Psoas muscle (tissue), 8 donors: ENCODE measurements around the gene PTCRA. TPM values are rescaled to one million over a fixed set of nuclear protein-coding genes. Genes with fewer than 3 reads are reported as not detected.

ENCODE experiments used
- ATAC-seq, 4 donors: fragments of 200-7000 bp; cut with Tn5 transposase; one replicate each; pipeline ENCODE4 v1.9.1; 2020; ENCODE audit warnings: moderate library complexity in 3 of 4, mild to moderate bottlenecking in 2 of 4
- DNase-seq, 2 donors: peaks; one replicate each; pipeline ENCODE4 v3.0.0-alpha.2; 2020
- H3K27ac ChIP-seq: fragments of 200-600 bp; one replicate; pipeline ENCODE4 v1.8.0; 2022
- H3K27me3 ChIP-seq, 3 donors: fragments of 200-600 bp in 1 of 3; one replicate each; pipeline versions ENCODE4 v1.6.1 to v1.8.0; 2013 to 2022; ENCODE audit warnings: low read length in 2 of 3, mild to moderate bottlenecking in 2 of 3, moderate library complexity in 1 of 3; ENCODE audit not compliant: insufficient read depth in 3 of 3
- H3K36me3 ChIP-seq, 2 donors: fragments of 200-600 bp in 1 of 2; one replicate each; pipeline versions ENCODE4 v1.6.1 to v1.8.0; 2013 to 2022; ENCODE audit warnings: low read depth in 1 of 2, mild to moderate bottlenecking in 1 of 2, moderate library complexity in 1 of 2; ENCODE audit not compliant: insufficient read depth in 1 of 2
- H3K4me1 ChIP-seq: fragments of 200-600 bp; one replicate; pipeline ENCODE4 v1.8.0; 2022
- H3K4me3 ChIP-seq: fragments of 200-600 bp; one replicate; pipeline ENCODE4 v1.8.0; 2022; ENCODE audit warnings: mild to moderate bottlenecking
- H3K9me3 ChIP-seq: fragments of 200-600 bp; one replicate; pipeline ENCODE4 v1.8.0; 2022
- CTCF ChIP-seq: fragments of 200-600 bp; IDR thresholded peaks from one replicate; pipeline ENCODE4 v1.8.0; 2022; ENCODE audit warnings: antibody characterized with exemption
- WGBS, 3 donors: extraction: QIAGEN DNeasy Blood & Tissue Kit; methylation state at CpG; one replicate each; pipeline versions ENCODE4 v1.1.6 to v1.1.7; 2013; 5-methylcytosine and 5-hydroxymethylcytosine counted together
- intact Hi-C, 2 donors: fragments of 100-400 bp; cut with DNase I; formaldehyde crosslinking; loops; one replicate each; pipeline versions ENCODE4 v1.11.0 to v1.14.2; 2022
- polyA plus RNA-seq, 3 donors: library from polyadenylated mRNA; stranded (reverse); fragments of 200-250 nt; gene quantifications; one replicate each; pipeline ENCODE4 v1.2.3, GENCODE V29; 2013
- total RNA-seq, 4 donors: library from RNA; stranded (reverse); fragmentation: NEBNext Ultra II Directional in 2 of 4; extraction: Animal tissue kit (Norgen Biotek cat#: 25700) in 2 of 4; gene quantifications; one replicate each; pipeline versions ENCODE4 v1.2.1 to v1.2.4, GENCODE V29; 2021 to 2023
- donor health status: healthy with polysubstance abuse.
- donor health status: DM: no; HTN: no; CAD: no; lungs with moderate emphysema.
- donor health status: Bipolar disorder and iron deficiency.
- donor health status: healthy.
- donor health status: DM: yes; HTN: yes; CAD: no.
- donor health status: DM: no; HTN: no; CAD: no.
- donor health status: DM: no; HTN: no; CAD: no.
- donor health status: DM: yes; HTN: yes; CAD: no.

Gene PTCRA
- total and polyA plus RNA-seq, 7 donors, result 0.09 TPM; not detected in 6

GRCh38 chr6:42904467-42904866, 11.4 kb upstream of the PTCRA start:
- intact Hi-C loops, result loop anchor here (5.0 to 10.0 kb wide), 2 partner anchors 238 to 430 kb away; no protein-coding TSS in a partner anchor
- no peak for ATAC-seq
- H3K27ac ChIP-seq, result no peak overlapping the region
- WGBS, 3 donors, result 87 to 92% (median 91%) methylated on average over 10 of the region's 10 CpGs
- TF ChIP-seq CTCF, result no peak
- no peak for DNase-seq
- H3K9me3 ChIP-seq, result no peaks in the 10 kb centered on the region
- H3K36me3 ChIP-seq, result no peaks in the 10 kb centered on the region
- H3K4me1 ChIP-seq, result no peaks in the 10 kb centered on the region
- H3K27me3 ChIP-seq, result no peaks in the 10 kb centered on the region
- H3K4me3 ChIP-seq, result no peak overlapping the region

- no peak for TF ChIP-seq CTCF
- H3K9me3 ChIP-seq, result no peaks in the 10 kb centered on the region
- H3K36me3 ChIP-seq, result no peaks in the 10 kb centered on the region
- intact Hi-C loops, result loop anchor here in 1 of 2 donors (5.0 to 10.0 kb wide), 2 partner anchors 65 to 427 kb away; no protein-coding TSS in a partner anchor
- DNase-seq, result no peak
- 18 to 49% (median 20%) methylated on average over 5 of the region's 5 CpGs for WGBS, 3 donors
- H3K27ac ChIP-seq, result no peak overlapping the region
- H3K27me3 ChIP-seq, result peaks cover 0 to 15% (median 0%) of the 10 kb centered on the region in 3 donors
- H3K4me1 ChIP-seq, result peaks cover 4% of the 10 kb centered on the region
- H3K4me3 ChIP-seq, result no peak overlapping the region
- ATAC-seq, result no peak
Measured at GRCh38 chr6:42907336-42907735, 8.5 kb upstream of the PTCRA start.

GRCh38 chr6:42909835-42910234, 6.0 kb upstream of the PTCRA start:
- Histone ChIP-seq H3K36me3 (no peaks in the 10 kb centered on the region), H3K4me3 (no peak overlapping the region), H3K9me3 (no peaks in the 10 kb centered on the region), H3K4me1 (peaks cover 4% of the 10 kb centered on the region), H3K27ac (no peak overlapping the region), H3K27me3 (peaks cover 0 to 32% (median 0%) of the 10 kb centered on the region in 3 donors)
- no peak for DNase-seq
- no peak for TF ChIP-seq CTCF
- intact Hi-C loops, result loop anchor here in 1 of 2 donors (5.0 to 10.0 kb wide), 2 partner anchors 62 to 425 kb away; no protein-coding TSS in a partner anchor
- 83 to 88% (median 86%) methylated on average over 10 of the region's 10 CpGs for WGBS, 3 donors
- no peak for ATAC-seq

GRCh38 chr6:42911171-42912021, 4.5 kb upstream of the PTCRA start:
- Histone ChIP-seq H3K9me3 (no peaks in the 10 kb centered on the region), H3K36me3 (no peaks in the 10 kb centered on the region), H3K27me3 (peaks cover 0 to 32% (median 0%) of the 10 kb centered on the region in 3 donors), H3K27ac (no peak overlapping the region), H3K4me3 (peak overlapping the region; percentile 34), H3K4me1 (peaks cover 4% of the 10 kb centered on the region)
- DNase-seq (no peak), ATAC-seq (no peak)
- TF ChIP-seq CTCF, result no peak
- 7 to 10% (median 8%) methylated on average over 34 to 49 of the region's 49 CpGs for WGBS, 3 donors
- intact Hi-C loops, result no loop called here
